NCI-H748 treated with DMSO at 0.1 percent for 48 hours (cell line): Measurements from ENCODE around the gene NPAS3.

Experiments used
- DNase-seq: peaks from one replicate; lab custom pipeline; 2025; lab: John Stamatoyannopoulos, UW

Gene NPAS3

GRCh38 chr14:33381717-33382116 is 443.0 kb downstream of the NPAS3 start:
- no peak for DNase-seq

- DNase-seq: no peak
These were observed 447.5 kb downstream of the NPAS3 start for GRCh38 chr14:33386140-33386539.

DNA sequence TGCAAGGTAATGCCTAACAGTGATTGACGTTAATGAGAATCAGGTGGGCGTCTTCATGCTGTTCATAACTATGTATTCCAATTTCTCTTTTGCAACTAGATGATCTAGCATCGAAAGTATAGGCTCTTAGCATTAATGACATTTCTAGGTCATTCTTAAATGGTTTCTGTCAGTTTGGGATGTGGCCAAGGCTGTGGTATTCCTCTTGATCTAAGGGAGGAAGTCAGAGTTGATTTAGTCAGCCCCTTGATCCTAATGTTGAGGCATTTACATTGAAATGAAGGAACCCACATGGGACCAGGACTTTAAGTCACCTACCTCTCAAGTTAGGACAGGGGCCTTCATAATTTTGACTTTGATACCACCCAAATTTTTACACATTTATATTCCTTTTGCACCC is 448.1 kb downstream of the NPAS3 start:
- DNase-seq: no peak

GRCh38 chr14:33390335-33390734 is 451.7 kb downstream of the NPAS3 start:
- DNase-seq: no peak

- DNase-seq: peak; percentile 97
These were observed 454.7 kb downstream of the NPAS3 start for GRCh38 chr14:33393231-33393894.

GRCh38 chr14:33393895-33394368 is 455.3 kb downstream of the NPAS3 start:
- peak; percentile 97 for DNase-seq

GRCh38 chr14:33401311-33401710 is 462.6 kb downstream of the NPAS3 start:
- no peak for DNase-seq

GRCh38 chr14:33402604-33403003 is 463.9 kb downstream of the NPAS3 start:
- no peak for DNase-seq

DNA sequence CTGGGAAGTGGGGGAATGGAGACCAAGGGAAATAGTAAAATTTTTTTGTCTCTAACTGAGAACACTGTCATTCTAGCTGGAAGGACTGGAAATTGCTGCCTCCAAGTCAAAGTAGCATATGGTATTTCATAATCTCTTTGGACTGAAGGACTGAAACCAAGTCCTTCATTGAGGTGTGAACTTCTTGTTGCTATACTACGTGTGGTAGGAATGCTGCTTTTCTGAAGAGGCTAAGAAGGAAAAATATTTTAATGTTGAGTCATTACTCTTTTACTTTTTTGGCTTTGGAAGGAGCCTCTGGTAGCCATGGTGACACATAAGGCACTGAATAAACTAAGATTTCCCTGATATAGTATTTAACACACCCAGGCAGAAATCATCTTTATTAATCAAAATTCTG is 465.4 kb downstream of the NPAS3 start:
- no peak for DNase-seq

GRCh38 chr14:33404964-33405574 is 466.4 kb downstream of the NPAS3 start:
- DNase-seq: no peak

GRCh38 chr14:33406766-33407165 is 468.1 kb downstream of the NPAS3 start:
- peak; percentile 53 for DNase-seq

- no peak for DNase-seq
These were observed 469.6 kb downstream of the NPAS3 start for GRCh38 chr14:33408291-33408690.

- DNase-seq: no peak
These were observed 473.8 kb downstream of the NPAS3 start for GRCh38 chr14:33412450-33412849.

GRCh38 chr14:33413381-33413780 is 474.7 kb downstream of the NPAS3 start:
- no peak for DNase-seq

- no peak for DNase-seq
These were observed 475.4 kb downstream of the NPAS3 start for GRCh38 chr14:33414041-33414440.

GRCh38 chr14:33420051-33420627 is 481.5 kb downstream of the NPAS3 start:
- no peak for DNase-seq

- DNase-seq: peak; percentile 19
These were observed 491.8 kb downstream of the NPAS3 start for GRCh38 chr14:33430414-33431035.

GRCh38 chr14:33432407-33433023 is 493.8 kb downstream of the NPAS3 start:
- DNase-seq: peak; percentile 19

GRCh38 chr14:33433396-33433795 is 494.7 kb downstream of the NPAS3 start:
- DNase-seq: no peak

- no peak for DNase-seq
These were observed 497.4 kb downstream of the NPAS3 start for GRCh38 chr14:33435911-33436689.

DNA sequence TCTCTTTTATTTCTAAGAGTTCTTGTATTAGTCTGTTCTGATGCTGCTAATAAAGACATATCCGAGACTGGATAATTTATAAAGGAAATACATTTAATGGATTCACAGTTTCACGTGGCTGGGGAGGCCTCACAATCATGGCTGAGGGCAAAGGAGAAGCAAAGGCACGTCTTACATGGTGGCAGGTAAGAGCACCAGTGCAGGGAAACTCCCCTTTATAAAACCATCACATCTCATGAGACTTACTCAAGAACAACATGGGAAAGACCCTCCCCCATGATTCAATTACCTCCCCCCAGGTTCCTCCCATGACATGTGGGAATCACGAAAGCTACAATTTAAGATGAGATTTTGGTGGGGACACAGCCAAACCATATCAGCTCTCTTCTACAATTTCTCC is 503.0 kb downstream of the NPAS3 start:
- no peak for DNase-seq

GRCh38 chr14:33444136-33444535 is 505.5 kb downstream of the NPAS3 start:
- DNase-seq: no peak
